Panc1 (cell line): Measurements from ENCODE around the gene VSX1.

Source experiments
- CTCF ChIP-seq: fragments of 450-650 bp; IDR thresholded peaks from 2 replicates; pipeline ENCODE4 v1.5.1; 2017; ENCODE audit warnings: mild to moderate bottlenecking
- POLR2AphosphoS5 ChIP-seq: IDR thresholded peaks from 2 replicates; pipeline ENCODE4 v1.6.1; 2012; ENCODE audit warnings: mild to moderate bottlenecking, low read depth, low read length, moderate library complexity
- SIN3A ChIP-seq: IDR thresholded peaks from 2 replicates; pipeline ENCODE4 v1.6.1; 2012; ENCODE audit warnings: low read depth, mild to moderate bottlenecking, low read length, moderate library complexity, borderline replicate concordance; ENCODE audit not compliant: insufficient read depth
- TF ChIP-seq, protein P1 (sequence below), 2 experiments: IDR thresholded peaks; 2 replicates each; pipeline ENCODE4 v1.6.1; 2011 to 2012; ENCODE audit warnings: low read depth in 2 of 2, control low read depth in 1 of 2, low read length in 1 of 2, mild to moderate bottlenecking in 1 of 2, moderate library complexity in 1 of 2; ENCODE audit not compliant: insufficient read depth in 1 of 2

DNA sequence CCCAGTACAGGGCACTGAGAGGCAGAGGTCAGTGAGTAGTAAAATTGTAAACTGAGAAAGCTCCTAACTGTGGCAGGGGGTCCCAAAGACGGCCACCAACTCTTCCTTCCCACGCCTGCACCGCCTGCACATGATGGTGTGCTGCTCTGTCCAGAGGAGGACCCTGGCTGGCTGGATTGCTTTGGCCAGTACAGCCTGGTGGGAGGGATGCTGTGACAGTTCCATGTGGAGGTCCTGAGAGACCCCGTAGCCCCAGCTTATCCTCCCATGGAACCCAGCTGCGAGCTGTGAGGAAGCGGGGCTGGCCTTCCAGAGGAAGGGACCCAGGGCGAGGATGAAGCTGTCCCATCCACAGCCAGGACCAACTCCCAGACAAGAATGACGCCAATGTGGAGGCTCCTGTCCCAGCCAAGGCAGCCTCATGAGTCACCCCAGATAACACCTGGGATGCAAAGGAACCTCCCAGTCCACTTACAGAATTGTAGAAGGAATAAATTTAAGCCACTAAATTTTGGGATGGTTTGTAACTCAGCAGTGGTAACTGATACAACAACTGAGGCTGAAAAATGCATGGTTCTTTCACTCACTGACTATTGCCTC, 22.0 kb downstream of the VSX1 start:
- TF ChIP-seq CTCF (no peak), POLR2AphosphoS5 (no peak), SIN3A (no peak)
- TF ChIP-seq, protein P1, sequence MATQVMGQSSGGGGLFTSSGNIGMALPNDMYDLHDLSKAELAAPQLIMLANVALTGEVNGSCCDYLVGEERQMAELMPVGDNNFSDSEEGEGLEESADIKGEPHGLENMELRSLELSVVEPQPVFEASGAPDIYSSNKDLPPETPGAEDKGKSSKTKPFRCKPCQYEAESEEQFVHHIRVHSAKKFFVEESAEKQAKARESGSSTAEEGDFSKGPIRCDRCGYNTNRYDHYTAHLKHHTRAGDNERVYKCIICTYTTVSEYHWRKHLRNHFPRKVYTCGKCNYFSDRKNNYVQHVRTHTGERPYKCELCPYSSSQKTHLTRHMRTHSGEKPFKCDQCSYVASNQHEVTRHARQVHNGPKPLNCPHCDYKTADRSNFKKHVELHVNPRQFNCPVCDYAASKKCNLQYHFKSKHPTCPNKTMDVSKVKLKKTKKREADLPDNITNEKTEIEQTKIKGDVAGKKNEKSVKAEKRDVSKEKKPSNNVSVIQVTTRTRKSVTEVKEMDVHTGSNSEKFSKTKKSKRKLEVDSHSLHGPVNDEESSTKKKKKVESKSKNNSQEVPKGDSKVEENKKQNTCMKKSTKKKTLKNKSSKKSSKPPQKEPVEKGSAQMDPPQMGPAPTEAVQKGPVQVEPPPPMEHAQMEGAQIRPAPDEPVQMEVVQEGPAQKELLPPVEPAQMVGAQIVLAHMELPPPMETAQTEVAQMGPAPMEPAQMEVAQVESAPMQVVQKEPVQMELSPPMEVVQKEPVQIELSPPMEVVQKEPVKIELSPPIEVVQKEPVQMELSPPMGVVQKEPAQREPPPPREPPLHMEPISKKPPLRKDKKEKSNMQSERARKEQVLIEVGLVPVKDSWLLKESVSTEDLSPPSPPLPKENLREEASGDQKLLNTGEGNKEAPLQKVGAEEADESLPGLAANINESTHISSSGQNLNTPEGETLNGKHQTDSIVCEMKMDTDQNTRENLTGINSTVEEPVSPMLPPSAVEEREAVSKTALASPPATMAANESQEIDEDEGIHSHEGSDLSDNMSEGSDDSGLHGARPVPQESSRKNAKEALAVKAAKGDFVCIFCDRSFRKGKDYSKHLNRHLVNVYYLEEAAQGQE (IDR thresholded peaks at IDR 0.05; ENCODE audit: insufficient read depth in 1 of 2, low read depth in 2 of 2, low read length in 1 of 2) = no peak
